NCI-H2081 treated with DMSO at 0.1 percent for 48 hours (cell line): ENCODE measurements around the gene NXN.
"Not testable (repeated sequence)": the region's sequence is repeated elsewhere in the genome, so short reads cannot be mapped to it uniquely, and the experiment has no call there.

Experiments
- DNase-seq: peaks from one replicate; lab custom pipeline; 2025; lab: John Stamatoyannopoulos, UW

NXN gene

GRCh38 chr17:887551-888209 lies 91.9 kb downstream of the NXN start:
- DNase-seq: no peak

- DNase-seq: no peak
Measured at GRCh38 chr17:885971-886571, 93.5 kb downstream of the NXN start.

- DNase-seq: no peak
Measured at GRCh38 chr17:883586-883962, 96.0 kb downstream of the NXN start.

GRCh38 chr17:882827-883585 lies 96.6 kb downstream of the NXN start:
- DNase-seq: no peak

- no peak for DNase-seq
Measured at GRCh38 chr17:881778-882177, 97.8 kb downstream of the NXN start.

GRCh38 chr17:880443-881269 lies 98.9 kb downstream of the NXN start:
- no peak for DNase-seq

- no peak for DNase-seq
Measured at GRCh38 chr17:879546-880442, 99.8 kb downstream of the NXN start.

GRCh38 chr17:877630-878029 lies 101.9 kb downstream of the NXN start:
- DNase-seq: no peak

GRCh38 chr17:876272-876671 lies 103.3 kb downstream of the NXN start:
- DNase-seq: no peak

GRCh38 chr17:874590-874989 lies 105.0 kb downstream of the NXN start:
- DNase-seq: not testable (repeated sequence)

- no peak for DNase-seq
Measured at GRCh38 chr17:872855-873254, 106.7 kb downstream of the NXN start.

- DNase-seq: no peak
Measured at GRCh38 chr17:871751-872519, 107.6 kb downstream of the NXN start.

GRCh38 chr17:869567-870525 lies 109.7 kb downstream of the NXN start:
- no peak for DNase-seq

- no peak for DNase-seq
Measured at GRCh38 chr17:869086-869485, 110.5 kb downstream of the NXN start.

GRCh38 chr17:867896-868489 lies 111.6 kb downstream of the NXN start:
- no peak for DNase-seq

GRCh38 chr17:867238-867637 lies 112.3 kb downstream of the NXN start:
- DNase-seq: not testable (repeated sequence)

- no peak for DNase-seq
Measured at GRCh38 chr17:866568-867103, 112.9 kb downstream of the NXN start.

GRCh38 chr17:864315-864714 lies 115.3 kb downstream of the NXN start:
- no peak for DNase-seq

- DNase-seq: no peak
Measured at GRCh38 chr17:863880-864279, 115.7 kb downstream of the NXN start.
